ENCODE data around the gene RNASE8.

The RNASE8 gene

GRCh38 chr14:21087294-21088091 is 29.9 kb downstream of the RNASE8 start:
- no peaks in the 10 kb centered on the region for H3K79me2 ChIP-seq (ENCODE audit: low read length)
- no peak for TF ChIP-seq CTCF (IDR thresholded peaks at IDR 0.05; ENCODE audit: low read depth, low read length)
- no peak for TF ChIP-seq EZH2phosphoT487 (IDR thresholded peaks at IDR 0.05; ENCODE audit: low read depth)
- H3K4me1 ChIP-seq (ENCODE audit: low read length): peaks cover 3% of the 10 kb centered on the region; the same call in 1 of the 2 replicates
- H3K36me3 ChIP-seq (replicated peaks; ENCODE audit: low read depth, low read length): peaks cover 25% of the 10 kb centered on the region
- H3K4me2 ChIP-seq (ENCODE audit: low read length): no peak overlapping the region
- no peak overlapping the region for H3K9ac ChIP-seq (ENCODE audit: low read length)
- no peaks in the 10 kb centered on the region for H3K27me3 ChIP-seq (ENCODE audit: low read depth, low read length)
- no peaks in the 10 kb centered on the region for H4K20me1 ChIP-seq (ENCODE audit: insufficient read depth, low read length)
- H3K4me3 ChIP-seq (ENCODE audit: low read length): no peak overlapping the region
- H3K27ac ChIP-seq (ENCODE audit: low read length): no peak overlapping the region
- H3K9me3 ChIP-seq (ENCODE audit: insufficient read depth, low read length): no peaks in the 10 kb centered on the region
- H2AFZ ChIP-seq (ENCODE audit: low read depth, low read length): no peak overlapping the region

DNA sequence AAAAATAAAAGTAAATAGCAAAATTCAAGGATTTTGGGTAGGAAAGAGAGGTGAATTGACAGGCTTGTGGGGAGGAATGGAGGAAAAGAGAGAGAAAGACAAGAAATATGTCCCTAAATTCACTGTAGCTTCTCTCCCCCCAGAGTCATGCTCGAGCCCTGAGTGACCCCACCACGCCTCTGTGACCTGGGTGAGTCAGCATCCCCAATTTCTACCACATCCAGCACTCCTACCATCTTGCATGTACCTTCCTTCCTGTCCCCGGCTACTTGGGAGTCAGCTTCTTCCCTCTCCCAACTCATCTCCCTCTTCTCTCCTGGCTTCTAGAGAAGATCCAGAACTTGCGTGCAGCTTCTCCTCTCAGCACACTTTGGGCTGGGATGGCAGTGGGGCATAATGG is 31.1 kb downstream of the RNASE8 start:
- Histone ChIP-seq H3K27me3 (ENCODE audit: low read depth, low read length) (no peaks in the 10 kb centered on the region), H3K27ac (ENCODE audit: low read length) (no peak overlapping the region), H3K4me2 (ENCODE audit: low read length) (no peak overlapping the region), H3K9me3 (ENCODE audit: insufficient read depth, low read length) (no peaks in the 10 kb centered on the region), H3K79me2 (ENCODE audit: low read length) (no peaks in the 10 kb centered on the region), H2AFZ (ENCODE audit: low read depth, low read length) (no peak overlapping the region), H3K4me1 (ENCODE audit: low read length) (peaks cover 6% of the 10 kb centered on the region; the same call in 1 of the 2 replicates), H3K36me3 (replicated peaks; ENCODE audit: low read depth, low read length) (peaks cover 21% of the 10 kb centered on the region), H3K4me3 (ENCODE audit: low read length) (no peak overlapping the region), H3K9ac (ENCODE audit: low read length) (no peak overlapping the region), H4K20me1 (ENCODE audit: insufficient read depth, low read length) (0 out of 2 replicates have a peak, but pooled peaks cover 6% of the 10 kb centered on the region)
- TF ChIP-seq CTCF (IDR thresholded peaks at IDR 0.05; ENCODE audit: low read depth, low read length) (no peak), EZH2phosphoT487 (IDR thresholded peaks at IDR 0.05; ENCODE audit: low read depth) (no peak)

DNA sequence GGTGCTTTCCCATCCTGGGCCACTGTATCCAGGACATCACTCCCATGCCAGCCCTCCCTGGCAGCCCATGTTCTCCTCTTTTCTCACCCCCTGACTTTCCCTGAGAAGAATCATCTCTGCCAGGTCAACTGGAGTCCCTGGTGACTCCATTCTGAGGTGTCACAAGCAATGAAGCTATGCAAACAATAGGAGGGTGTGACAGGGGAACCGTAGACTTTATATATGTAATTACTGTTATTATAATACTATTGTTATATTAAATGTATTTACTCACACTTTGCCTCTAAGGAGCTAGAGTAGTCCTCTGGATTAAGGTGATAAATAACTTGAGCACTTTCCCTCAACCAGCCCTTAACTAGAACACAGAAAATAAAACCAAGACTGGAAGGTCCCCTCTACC is 31.6 kb downstream of the RNASE8 start:
- TF ChIP-seq CTCF (IDR thresholded peaks at IDR 0.05; ENCODE audit: low read depth, low read length) (no peak), EZH2phosphoT487 (IDR thresholded peaks at IDR 0.05; ENCODE audit: low read depth) (no peak)
- H3K9ac ChIP-seq (ENCODE audit: low read length): no peak overlapping the region
- peaks cover 21% of the 10 kb centered on the region for H3K36me3 ChIP-seq (replicated peaks; ENCODE audit: low read depth, low read length)
- H3K4me3 ChIP-seq (ENCODE audit: low read length): no peak overlapping the region
- H3K79me2 ChIP-seq (ENCODE audit: low read length): no peaks in the 10 kb centered on the region
- H3K27ac ChIP-seq (ENCODE audit: low read length): no peak overlapping the region
- no peak overlapping the region for H3K4me2 ChIP-seq (ENCODE audit: low read length)
- H3K4me1 ChIP-seq (ENCODE audit: low read length): peaks cover 6% of the 10 kb centered on the region; the same call in 1 of the 2 replicates
- H4K20me1 ChIP-seq (ENCODE audit: insufficient read depth, low read length): 0 out of 2 replicates have a peak, but pooled peaks cover 6% of the 10 kb centered on the region
- no peak overlapping the region for H2AFZ ChIP-seq (ENCODE audit: low read depth, low read length)
- no peaks in the 10 kb centered on the region for H3K27me3 ChIP-seq (ENCODE audit: low read depth, low read length)
- H3K9me3 ChIP-seq (ENCODE audit: insufficient read depth, low read length): no peaks in the 10 kb centered on the region

- Histone ChIP-seq H3K9me3 (ENCODE audit: insufficient read depth, low read length) (no peaks in the 10 kb centered on the region), H3K27ac (ENCODE audit: low read length) (no peak overlapping the region), H3K27me3 (ENCODE audit: low read depth, low read length) (no peaks in the 10 kb centered on the region), H3K4me2 (ENCODE audit: low read length) (no peak overlapping the region), H3K4me1 (ENCODE audit: low read length) (peaks cover 6% of the 10 kb centered on the region; the same call in 1 of the 2 replicates), H4K20me1 (ENCODE audit: insufficient read depth, low read length) (0 out of 2 replicates have a peak, but pooled peaks cover 6% of the 10 kb centered on the region), H3K36me3 (replicated peaks; ENCODE audit: low read depth, low read length) (peaks cover 18% of the 10 kb centered on the region), H3K9ac (ENCODE audit: low read length) (no peak overlapping the region), H2AFZ (ENCODE audit: low read depth, low read length) (no peak overlapping the region), H3K4me3 (ENCODE audit: low read length) (no peak overlapping the region), H3K79me2 (ENCODE audit: low read length) (no peaks in the 10 kb centered on the region)
- TF ChIP-seq EZH2phosphoT487 (IDR thresholded peaks at IDR 0.05; ENCODE audit: low read depth) (no peak), CTCF (IDR thresholded peaks at IDR 0.05; ENCODE audit: low read depth, low read length) (no peak)
Observed at GRCh38 chr14:21089877-21090193, 32.2 kb downstream of the RNASE8 start.

All from OCI-LY3 (cell line).